GM12874 (cell line): ENCODE data around the gene GRK1.

Experiments used
- TF ChIP-seq, protein P1 (sequence below): IDR thresholded peaks from 2 replicates; pipeline ENCODE4 v1.5.1; 2011; ENCODE audit warnings: low read depth, mild to moderate bottlenecking, control low read depth, low read length, moderate library complexity; ENCODE audit not compliant: insufficient read depth

GRK1 gene

DNA sequence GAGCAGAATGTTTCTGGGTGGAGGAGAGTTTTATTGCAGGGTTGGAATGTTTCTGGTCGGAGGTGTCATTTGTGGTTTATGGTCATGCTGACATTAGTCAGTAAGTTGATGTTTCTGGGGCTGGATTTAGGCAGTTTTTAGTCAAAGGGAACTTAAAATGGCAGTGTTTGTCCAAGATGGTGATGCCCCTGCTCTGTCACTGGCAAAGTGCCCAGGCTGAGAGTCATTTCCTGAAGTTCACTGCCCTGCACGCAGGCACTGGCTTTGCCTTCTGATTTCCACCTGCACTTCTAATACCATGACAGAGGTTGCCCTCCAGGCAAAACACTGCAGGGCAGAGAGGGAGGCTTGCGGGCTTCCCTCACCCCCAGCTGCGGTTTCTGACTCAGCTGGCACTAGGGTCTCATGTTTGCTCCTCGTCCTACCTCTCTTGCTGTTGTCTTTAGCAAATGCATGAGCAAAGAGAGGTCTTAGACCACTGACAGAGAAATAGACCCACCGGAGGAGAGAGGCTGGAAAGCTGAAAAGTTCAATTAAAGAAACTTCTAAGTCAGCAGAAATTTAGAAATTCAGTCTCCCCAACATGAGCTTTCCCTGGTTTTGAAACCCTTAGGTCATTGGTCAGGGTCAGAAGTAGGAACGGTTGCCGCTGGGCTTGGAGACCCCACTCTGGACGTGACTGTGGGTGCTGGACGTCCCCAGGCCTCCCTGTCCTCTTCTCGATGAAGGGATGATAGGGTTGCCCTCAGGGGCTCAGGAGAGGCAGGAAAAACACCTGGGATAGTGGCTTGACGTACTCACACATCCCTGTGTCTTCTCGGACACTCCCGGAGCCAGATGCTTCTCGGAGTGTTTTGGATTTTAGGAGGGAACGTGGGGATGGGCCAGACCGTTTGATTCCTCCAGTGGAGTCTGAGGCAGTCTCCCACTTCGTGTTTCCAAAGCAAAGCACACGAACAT, 118.3 kb downstream of the GRK1 start:
- TF ChIP-seq, protein P1, sequence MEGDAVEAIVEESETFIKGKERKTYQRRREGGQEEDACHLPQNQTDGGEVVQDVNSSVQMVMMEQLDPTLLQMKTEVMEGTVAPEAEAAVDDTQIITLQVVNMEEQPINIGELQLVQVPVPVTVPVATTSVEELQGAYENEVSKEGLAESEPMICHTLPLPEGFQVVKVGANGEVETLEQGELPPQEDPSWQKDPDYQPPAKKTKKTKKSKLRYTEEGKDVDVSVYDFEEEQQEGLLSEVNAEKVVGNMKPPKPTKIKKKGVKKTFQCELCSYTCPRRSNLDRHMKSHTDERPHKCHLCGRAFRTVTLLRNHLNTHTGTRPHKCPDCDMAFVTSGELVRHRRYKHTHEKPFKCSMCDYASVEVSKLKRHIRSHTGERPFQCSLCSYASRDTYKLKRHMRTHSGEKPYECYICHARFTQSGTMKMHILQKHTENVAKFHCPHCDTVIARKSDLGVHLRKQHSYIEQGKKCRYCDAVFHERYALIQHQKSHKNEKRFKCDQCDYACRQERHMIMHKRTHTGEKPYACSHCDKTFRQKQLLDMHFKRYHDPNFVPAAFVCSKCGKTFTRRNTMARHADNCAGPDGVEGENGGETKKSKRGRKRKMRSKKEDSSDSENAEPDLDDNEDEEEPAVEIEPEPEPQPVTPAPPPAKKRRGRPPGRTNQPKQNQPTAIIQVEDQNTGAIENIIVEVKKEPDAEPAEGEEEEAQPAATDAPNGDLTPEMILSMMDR: no peak

DNA sequence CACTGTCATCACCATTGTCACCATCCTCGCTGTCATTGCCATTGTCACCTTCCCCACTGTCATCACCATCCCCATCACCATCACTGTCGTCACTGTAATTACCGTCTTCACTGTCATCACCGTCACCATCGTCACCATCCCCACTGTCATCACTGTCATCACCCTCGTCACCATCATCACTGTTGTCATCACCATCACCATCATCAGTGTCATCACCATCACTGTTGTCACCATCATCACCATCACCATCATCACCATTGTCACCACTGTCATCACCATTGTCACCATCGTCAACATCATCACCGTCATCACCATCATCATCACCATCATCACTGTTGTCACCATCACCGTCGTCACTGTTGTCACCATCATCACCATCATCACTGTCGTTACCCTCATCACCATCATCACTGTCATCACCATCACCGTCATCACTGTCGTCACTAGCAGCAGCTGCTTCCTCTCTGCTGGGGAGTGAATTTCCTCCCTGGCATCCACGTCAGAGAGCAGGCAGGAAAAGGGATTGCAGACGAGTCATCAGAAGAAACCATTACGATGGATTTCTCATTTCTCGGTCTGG, 119.3 kb downstream of the GRK1 start:
- TF ChIP-seq, protein P1: no peak
